GM12892 (cell line): ENCODE data around the gene S100B.
"Not testable (repeated sequence)": the region's sequence is repeated elsewhere in the genome, so short reads cannot be mapped to it uniquely, and the experiment has no call there.

Experiments used
- DNase-seq: peaks from one replicate; pipeline ENCODE4 v3.0.0; 2011; ENCODE audit not compliant: insufficient read length
- FAIRE-seq: peaks from 2 replicates; lab custom pipeline; 2011; peaks lifted over from hg19 to GRCh38; lab: Jason Lieb, UNC
- POLR2A ChIP-seq: IDR thresholded peaks from 2 replicates; pipeline ENCODE4 v1.6.1; 2011; ENCODE audit warnings: low read depth, low read length, control low read depth
- POLR2AphosphoS5 ChIP-seq: IDR thresholded peaks from 2 replicates; pipeline ENCODE4 v1.6.1; 2011; ENCODE audit warnings: low read depth, low read length, control low read depth
- TAF1 ChIP-seq: IDR thresholded peaks from 2 replicates; pipeline ENCODE4 v1.6.1; 2011; ENCODE audit warnings: low read depth, mild to moderate bottlenecking, control low read depth, low read length, borderline replicate concordance

S100B gene

DNA sequence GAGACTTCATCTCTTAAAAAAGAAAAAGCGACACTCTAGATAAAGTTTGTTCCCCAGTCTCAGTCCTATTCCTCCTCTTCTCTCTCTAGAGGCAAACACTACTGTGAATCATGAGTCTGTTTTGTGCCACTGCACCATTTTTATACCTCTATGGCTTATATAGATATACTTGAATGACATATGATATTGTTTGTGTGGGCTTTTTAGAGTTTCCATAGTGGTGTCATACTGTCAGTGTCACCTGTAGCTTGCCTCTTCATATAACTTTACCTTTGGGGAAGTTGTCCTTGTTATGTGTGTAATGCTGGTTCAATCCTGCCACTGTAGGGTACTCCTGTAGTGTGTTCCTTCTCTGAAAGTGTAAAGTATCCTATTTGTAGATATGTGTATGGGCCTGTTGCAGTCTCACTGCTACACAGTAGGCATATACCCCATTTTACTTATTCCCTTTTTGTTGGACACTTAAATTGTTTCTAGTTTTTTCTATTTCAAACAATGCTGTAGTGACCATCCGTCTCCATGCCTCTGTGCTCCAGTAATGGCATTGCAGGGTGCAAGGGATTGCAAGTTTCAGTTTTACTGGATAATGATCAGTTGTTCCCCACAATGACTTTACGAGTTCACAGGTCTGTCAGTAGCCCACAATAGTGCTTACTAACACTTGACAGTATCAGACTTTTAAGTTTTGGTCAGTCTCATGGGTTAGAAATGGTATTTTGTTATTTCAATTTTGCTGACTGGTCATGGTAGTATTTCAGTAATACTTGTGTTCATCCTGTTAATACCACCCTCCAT is 33.3 kb upstream of the S100B start:
- FAIRE-seq: no peak
- TF ChIP-seq POLR2AphosphoS5 (no peak), POLR2A (no peak), TAF1 (no peak)
- no peak for DNase-seq

DNA sequence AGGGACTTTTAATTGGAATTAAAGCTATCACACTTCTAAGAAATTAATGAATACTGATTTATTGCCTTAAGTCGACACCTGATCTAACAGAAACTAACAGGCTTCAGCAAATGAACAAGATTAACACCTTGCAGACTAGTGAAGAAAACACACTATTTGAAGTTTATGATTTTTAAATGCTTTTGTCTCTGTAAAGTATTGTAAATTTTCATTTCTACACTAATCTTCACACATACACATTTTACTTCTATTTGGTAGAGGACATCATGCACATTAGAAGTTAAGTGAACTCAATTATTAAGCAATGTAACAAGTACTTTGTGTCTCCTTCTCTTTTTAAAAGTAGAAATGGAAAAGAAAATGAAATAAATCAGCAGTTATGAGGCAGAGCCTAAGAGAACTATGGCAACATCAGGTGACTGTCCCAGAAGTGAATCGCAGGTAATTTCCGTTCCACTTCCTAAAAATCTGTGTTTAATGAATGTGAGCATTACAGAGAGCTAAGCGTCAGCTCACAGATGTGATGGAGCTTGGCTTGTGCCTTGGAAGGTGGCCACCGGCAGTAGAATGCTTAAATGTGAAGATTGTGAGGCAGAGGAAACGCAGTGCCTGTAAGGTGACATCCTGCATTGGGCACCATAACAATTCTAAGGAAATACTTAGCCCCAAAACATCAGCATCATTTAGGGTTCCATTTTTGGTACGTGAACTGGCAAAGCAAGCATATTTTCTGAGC is 31.8 kb upstream of the S100B start:
- TF ChIP-seq POLR2AphosphoS5 (no peak), TAF1 (no peak), POLR2A (no peak)
- FAIRE-seq (no peak), DNase-seq (no peak)

DNA sequence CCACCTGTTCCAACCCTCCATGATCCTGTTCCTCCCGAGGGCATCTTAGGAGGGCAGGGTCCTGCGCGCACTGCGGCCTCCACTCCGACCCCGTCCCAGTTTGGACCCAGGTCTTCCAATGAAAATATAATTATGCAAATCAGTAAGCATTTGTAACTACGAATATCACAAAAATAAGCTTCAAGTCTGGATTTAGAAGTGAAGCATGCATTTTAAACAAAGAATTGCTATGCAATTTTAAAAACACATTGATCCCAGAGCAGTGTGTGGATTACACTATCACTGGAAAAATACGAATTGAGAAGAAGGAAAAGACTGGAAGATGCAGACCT is 31.3 kb upstream of the S100B start:
- peak; percentile 21 for FAIRE-seq

GRCh38 chr21:46635324-46636180 is 30.7 kb upstream of the S100B start, which contains the start of gene PRMT2:
Gene PRMT2 (plus strand): TSS chr21:46635674. CDS start chr21:46636952, 1,278 bp downstream.
- peak; percentile 100 for DNase-seq
- FAIRE-seq: peak; percentile 96

More for the DNA sequence above, 31.3 kb upstream of the S100B start:
- TF ChIP-seq POLR2A (no peak), TAF1 (no peak), POLR2AphosphoS5 (no peak)
- no peak for DNase-seq

GRCh38 chr21:46634966-46635323 is 30.1 kb upstream of the S100B start:
- TF ChIP-seq TAF1: no peak; the same call in 1 of the 2 replicates
- TF ChIP-seq POLR2A: no peak
- TF ChIP-seq POLR2AphosphoS5: no peak
- no peak for DNase-seq
- no peak for FAIRE-seq

More at GRCh38 chr21:46635324-46636180, 30.7 kb upstream of the S100B start, which contains the start of gene PRMT2:
- peak; percentile 85; the same call in 1 of the 2 replicates for TF ChIP-seq TAF1
- peak; percentile 95 for TF ChIP-seq POLR2AphosphoS5
- peak; percentile 97 for TF ChIP-seq POLR2A

GRCh38 chr21:46634427-46634826 is 29.5 kb upstream of the S100B start:
- DNase-seq (no peak), FAIRE-seq (no peak)
- no peak for TF ChIP-seq POLR2A
- no peak for TF ChIP-seq POLR2AphosphoS5
- no peak for TF ChIP-seq TAF1

- DNase-seq (no peak), FAIRE-seq (no peak)
- TF ChIP-seq TAF1 (no peak), POLR2A (no peak), POLR2AphosphoS5 (no peak)
Observed at GRCh38 chr21:46633566-46633965, 28.7 kb upstream of the S100B start.

DNA sequence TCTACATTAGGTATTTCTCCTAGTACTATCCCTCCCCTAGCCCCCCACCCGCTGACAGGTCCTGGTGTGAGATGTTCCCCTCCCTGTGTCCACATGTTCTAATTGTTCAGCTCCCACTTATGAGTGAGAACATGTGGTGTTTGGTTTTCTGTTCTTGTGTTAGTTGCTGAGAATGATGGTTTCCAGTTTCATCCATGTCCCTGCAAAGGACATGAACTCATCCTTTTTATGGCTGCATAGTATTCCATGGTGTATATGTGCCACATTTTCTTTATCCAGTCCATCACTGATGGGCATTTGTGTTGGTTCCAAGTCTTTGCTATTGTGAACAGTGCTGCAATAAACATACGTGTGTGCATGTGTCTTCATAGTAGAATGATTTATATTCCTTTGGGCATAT is 26.0 kb upstream of the S100B start:
- FAIRE-seq, DNase-seq: not testable (repeated sequence)

DNA sequence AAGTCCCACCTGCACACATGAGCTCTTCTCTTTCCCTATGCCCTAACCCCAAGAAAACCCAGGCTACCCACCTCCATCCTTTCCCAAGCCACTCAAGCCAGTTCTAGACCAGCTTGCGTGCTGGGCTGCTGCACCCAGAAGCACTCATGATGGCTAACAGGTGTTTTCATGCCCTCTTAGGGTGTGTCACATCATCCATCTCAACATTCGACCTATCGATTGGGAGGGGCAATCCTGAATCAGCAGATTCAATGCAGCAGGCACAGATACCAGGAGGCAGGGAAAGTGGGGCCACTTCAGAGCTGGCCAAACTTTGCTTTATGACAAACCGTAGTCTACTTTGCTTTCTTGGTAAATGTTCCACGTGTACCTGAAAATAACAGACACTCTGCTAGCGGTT is 24.0 kb upstream of the S100B start:
- no peak for TF ChIP-seq POLR2A
- no peak for TF ChIP-seq POLR2AphosphoS5
- TF ChIP-seq TAF1: no peak
- FAIRE-seq: no peak
- no peak for DNase-seq

DNA sequence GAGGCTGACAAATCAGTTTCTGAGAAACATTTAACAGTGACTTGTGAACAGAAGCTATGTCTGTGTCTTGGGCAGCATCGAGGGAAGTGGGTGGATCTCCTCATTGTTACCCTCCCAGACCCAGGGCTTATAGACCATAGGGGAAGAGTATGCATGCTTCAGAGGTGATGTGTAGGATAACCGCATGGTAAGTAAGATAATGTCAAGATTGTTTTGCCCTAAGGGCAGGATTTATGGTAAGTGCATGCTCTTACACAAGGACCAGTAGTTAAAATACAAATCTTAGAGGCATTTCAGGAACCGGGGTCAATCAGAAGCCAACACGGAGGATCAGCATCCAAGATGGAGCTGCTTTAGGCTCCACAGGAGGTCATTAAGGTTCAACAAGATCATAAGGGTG is 22.8 kb upstream of the S100B start:
- TF ChIP-seq POLR2A (no peak), POLR2AphosphoS5 (no peak), TAF1 (no peak)
- no peak for DNase-seq
- FAIRE-seq: no peak

DNA sequence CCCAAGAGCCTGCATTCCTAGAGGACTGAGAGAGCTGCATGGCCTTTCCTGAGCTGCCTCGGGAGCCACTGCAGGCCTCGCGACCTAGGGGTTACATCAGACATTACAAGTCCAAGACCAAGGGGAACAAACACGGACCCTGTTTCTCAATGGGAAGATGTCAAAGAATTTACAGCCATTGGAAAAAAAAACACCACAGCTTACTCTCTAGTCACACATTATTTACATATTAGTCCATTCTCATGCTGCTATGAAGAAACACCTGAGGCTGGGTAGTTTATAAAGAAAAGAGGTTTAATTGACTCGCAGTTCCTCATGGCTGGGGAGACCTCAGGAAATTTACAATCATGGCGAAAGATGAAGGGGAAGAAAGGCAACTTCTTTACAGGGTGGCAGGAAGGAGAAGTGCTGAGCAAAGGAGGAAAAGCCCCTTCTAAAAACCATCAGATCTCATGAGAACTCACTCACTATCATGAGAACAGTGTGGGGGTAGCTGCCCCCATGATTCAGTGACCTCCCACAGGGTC is 22.2 kb upstream of the S100B start:
- DNase-seq (no peak), FAIRE-seq (no peak)
- TF ChIP-seq POLR2A (no peak), TAF1 (no peak), POLR2AphosphoS5 (no peak)
